ENCODE measurements around the gene NUMA1. TPM values are rescaled to one million over a fixed set of nuclear protein-coding genes. Genes with fewer than 3 reads are reported as not detected.

NUMA1 gene
- polyA plus RNA-seq, 3 donors = 4.1 to 91.2 (median 12.4) TPM

DNA sequence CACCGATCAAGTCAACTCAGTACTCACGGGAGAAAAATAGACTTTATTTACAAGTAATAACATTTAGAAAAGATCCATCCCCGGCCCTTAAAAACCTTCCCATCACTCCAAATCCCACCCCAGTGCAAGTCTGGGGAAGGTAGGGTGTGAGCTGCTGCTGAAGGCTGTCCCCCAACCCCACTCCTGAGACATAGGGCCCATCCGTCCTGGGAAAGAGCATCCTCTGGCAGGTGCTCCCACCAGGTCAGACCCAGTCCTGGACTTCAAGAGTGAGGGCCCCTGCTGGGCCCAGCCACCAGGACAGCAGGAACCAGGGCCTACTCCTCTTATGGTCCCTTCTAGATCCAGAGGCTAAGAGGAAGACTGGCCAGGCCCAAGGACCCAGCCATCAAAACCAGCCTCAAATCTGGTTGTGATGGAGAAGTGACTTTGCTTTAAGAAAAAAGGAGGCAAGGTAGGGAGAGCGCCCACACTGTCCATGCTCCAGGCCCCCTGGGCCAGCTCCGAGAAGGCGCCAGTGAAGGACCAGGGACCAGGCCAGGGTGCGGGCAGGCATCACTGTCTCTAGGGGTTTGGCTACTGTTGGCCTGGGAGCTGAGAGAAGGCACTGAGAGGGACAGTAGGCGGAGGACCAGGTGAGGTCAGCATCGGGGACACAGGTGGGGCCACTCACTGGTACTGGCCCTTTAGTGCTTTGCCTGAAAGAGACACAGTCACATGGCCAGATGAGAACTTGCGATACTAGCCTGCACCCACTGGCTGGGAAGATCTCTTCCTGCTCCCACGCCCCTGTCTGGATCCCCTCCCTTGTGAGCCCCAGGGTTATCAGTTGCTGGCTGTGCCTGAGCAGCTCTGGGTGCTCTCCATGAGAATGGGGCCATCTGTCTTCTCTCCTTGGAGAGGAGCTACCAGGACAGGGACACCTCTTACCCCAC is 77.2 kb downstream of the NUMA1 start:
- intact Hi-C loops (cut with micrococcal nuclease) = no loop called here
- Mint-ChIP-seq H3K36me3 (peaks cover 83 to 88% of the 10 kb centered on the region in 2 donors), H3K4me1 (peaks cover 18% of the 10 kb centered on the region), H3K27me3 (ENCODE audit: low read depth in 3 of 3) (peaks cover 0 to 3% (median 2%) of the 10 kb centered on the region in 3 donors), H3K27ac (peak overlapping the region in 6 of 7 donors; percentile 15 to 73 (median 48)), H3K4me3 (no peak overlapping the region), H3K9me3 (peaks cover 0 to 4% (median 0%) of the 10 kb centered on the region in 7 donors)
- H3K4me1 ChIP-seq (ENCODE audit: control insufficient read depth in 1 of 2, insufficient read depth in 2 of 2, low read length in 2 of 2) = peaks cover 17 to 18% of the 10 kb centered on the region in 2 donors
- no peaks in the 10 kb centered on the region for H3K9me3 ChIP-seq (replicated peaks in 1 of 2; ENCODE audit: control insufficient read depth in 1 of 2, insufficient read depth in 1 of 2, low read length in 2 of 2)
- TF ChIP-seq, protein P1, sequence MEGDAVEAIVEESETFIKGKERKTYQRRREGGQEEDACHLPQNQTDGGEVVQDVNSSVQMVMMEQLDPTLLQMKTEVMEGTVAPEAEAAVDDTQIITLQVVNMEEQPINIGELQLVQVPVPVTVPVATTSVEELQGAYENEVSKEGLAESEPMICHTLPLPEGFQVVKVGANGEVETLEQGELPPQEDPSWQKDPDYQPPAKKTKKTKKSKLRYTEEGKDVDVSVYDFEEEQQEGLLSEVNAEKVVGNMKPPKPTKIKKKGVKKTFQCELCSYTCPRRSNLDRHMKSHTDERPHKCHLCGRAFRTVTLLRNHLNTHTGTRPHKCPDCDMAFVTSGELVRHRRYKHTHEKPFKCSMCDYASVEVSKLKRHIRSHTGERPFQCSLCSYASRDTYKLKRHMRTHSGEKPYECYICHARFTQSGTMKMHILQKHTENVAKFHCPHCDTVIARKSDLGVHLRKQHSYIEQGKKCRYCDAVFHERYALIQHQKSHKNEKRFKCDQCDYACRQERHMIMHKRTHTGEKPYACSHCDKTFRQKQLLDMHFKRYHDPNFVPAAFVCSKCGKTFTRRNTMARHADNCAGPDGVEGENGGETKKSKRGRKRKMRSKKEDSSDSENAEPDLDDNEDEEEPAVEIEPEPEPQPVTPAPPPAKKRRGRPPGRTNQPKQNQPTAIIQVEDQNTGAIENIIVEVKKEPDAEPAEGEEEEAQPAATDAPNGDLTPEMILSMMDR (IDR thresholded peaks at IDR 0.05) = no peak
- H3K9ac ChIP-seq (ENCODE audit: insufficient read depth, low read length, poor library complexity, severe bottlenecking) = no peak overlapping the region
- DNase-seq = no peak
- H3K27ac ChIP-seq (ENCODE audit: low read depth in 1 of 2, low read length in 2 of 2) = peak overlapping the region in 1 of 2 donors; percentile 16
- H3K36me3 ChIP-seq (replicated peaks in 1 of 2; ENCODE audit: control insufficient read depth in 1 of 2, insufficient read depth in 2 of 2, low read length in 2 of 2) = peaks cover 75 to 85% of the 10 kb centered on the region in 2 donors
- H4K20me1 ChIP-seq (ENCODE audit: insufficient read depth, low read length) = peaks cover 32% of the 10 kb centered on the region
- H3K4me2 ChIP-seq (replicated peaks; ENCODE audit: extremely low read depth, low read length, poor library complexity, severe bottlenecking) = no peak overlapping the region
- H3K4me3 ChIP-seq (replicated peaks in 1 of 3; ENCODE audit: low read depth in 2 of 3, low read length in 3 of 3) = no peak overlapping the region
- no peak overlapping the region for H2AFZ ChIP-seq (ENCODE audit: insufficient read depth, low read depth, low read length, poor library complexity, severe bottlenecking)
- no peaks in the 10 kb centered on the region for H3K79me2 ChIP-seq (ENCODE audit: insufficient read depth, low read length)
- no peaks in the 10 kb centered on the region for H3K27me3 ChIP-seq (ENCODE audit: control insufficient read depth in 2 of 2, insufficient read depth in 2 of 2, low read length in 2 of 2)
- WGBS (ENCODE audit: insufficient coverage) = 99% methylated on average over 9 of the region's 12 CpGs

DNA sequence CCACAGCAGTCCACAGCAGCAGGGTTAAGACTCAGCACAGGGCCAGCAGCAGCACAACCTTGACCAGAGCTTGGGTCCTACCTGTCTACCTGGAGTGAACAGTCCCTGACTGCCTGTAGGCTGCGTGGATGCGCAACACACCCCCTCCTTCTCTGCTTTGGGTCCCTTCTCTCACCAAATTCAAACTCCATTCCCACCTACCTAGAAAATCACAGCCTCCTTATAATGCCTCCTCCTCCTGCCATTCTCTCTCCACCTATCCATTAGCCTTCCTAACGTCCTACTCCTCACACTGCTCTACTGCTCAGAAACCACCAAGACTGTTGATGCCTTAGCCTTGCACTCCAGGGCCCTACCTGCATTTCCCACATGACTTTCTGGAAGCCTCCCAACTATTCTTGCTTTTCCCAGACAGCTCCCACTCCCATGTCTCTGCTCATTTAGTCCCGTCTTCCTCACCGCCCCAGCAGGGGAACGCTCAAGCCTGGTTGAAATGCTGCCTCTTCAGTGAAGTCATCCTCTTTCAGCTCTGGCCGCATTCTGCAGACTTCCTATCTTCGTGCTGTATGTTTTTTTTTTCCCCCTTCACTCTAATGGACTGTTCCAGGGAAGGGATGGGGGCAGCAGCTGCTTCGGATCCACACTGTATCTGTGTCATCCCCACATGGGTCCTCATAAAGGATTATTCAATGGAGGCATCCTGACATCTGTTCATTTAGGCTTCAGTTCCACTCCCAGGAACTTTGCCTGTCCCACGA is 78.3 kb downstream of the NUMA1 start:
- H4K20me1 ChIP-seq (ENCODE audit: insufficient read depth, low read length) = peaks cover 26% of the 10 kb centered on the region
- 93% methylated on average over 7 of the region's 10 CpGs for WGBS (ENCODE audit: insufficient coverage)
- peaks cover 29% of the 10 kb centered on the region for H3K4me1 Mint-ChIP-seq
- H3K79me2 ChIP-seq (ENCODE audit: insufficient read depth, low read length) = no peaks in the 10 kb centered on the region
- no peak for DNase-seq
- H3K27ac Mint-ChIP-seq = peak overlapping the region in 6 of 7 donors; percentile 15 to 73 (median 58)
- H3K4me1 ChIP-seq (ENCODE audit: control insufficient read depth in 1 of 2, insufficient read depth in 2 of 2, low read length in 2 of 2) = peaks cover 28 to 29% of the 10 kb centered on the region in 2 donors
- H3K4me3 Mint-ChIP-seq = no peak overlapping the region
- peak overlapping the region in 1 of 2 donors; percentile 32 for H3K27ac ChIP-seq (ENCODE audit: low read depth in 1 of 2, low read length in 2 of 2)
- H3K4me2 ChIP-seq (replicated peaks; ENCODE audit: extremely low read depth, low read length, poor library complexity, severe bottlenecking) = no peak overlapping the region
- no peaks in the 10 kb centered on the region for H3K27me3 ChIP-seq (ENCODE audit: control insufficient read depth in 2 of 2, insufficient read depth in 2 of 2, low read length in 2 of 2)
- no peak overlapping the region for H2AFZ ChIP-seq (ENCODE audit: insufficient read depth, low read depth, low read length, poor library complexity, severe bottlenecking)
- TF ChIP-seq, protein P1 (IDR thresholded peaks at IDR 0.05) = no peak
- H3K36me3 ChIP-seq (replicated peaks in 1 of 2; ENCODE audit: control insufficient read depth in 1 of 2, insufficient read depth in 2 of 2, low read length in 2 of 2) = peaks cover 64 to 74% of the 10 kb centered on the region in 2 donors
- intact Hi-C loops (cut with micrococcal nuclease) = no loop called here
- peaks cover 73 to 79% of the 10 kb centered on the region in 2 donors for H3K36me3 Mint-ChIP-seq
- peaks cover 0 to 4% (median 0%) of the 10 kb centered on the region in 7 donors for H3K9me3 Mint-ChIP-seq
- H3K27me3 Mint-ChIP-seq (ENCODE audit: low read depth in 3 of 3) = peaks cover 0 to 3% (median 2%) of the 10 kb centered on the region in 3 donors
- no peak overlapping the region for H3K9ac ChIP-seq (ENCODE audit: insufficient read depth, low read length, poor library complexity, severe bottlenecking)
- no peak overlapping the region for H3K4me3 ChIP-seq (replicated peaks in 1 of 3; ENCODE audit: low read depth in 2 of 3, low read length in 3 of 3)
- no peaks in the 10 kb centered on the region for H3K9me3 ChIP-seq (replicated peaks in 1 of 2; ENCODE audit: control insufficient read depth in 1 of 2, insufficient read depth in 1 of 2, low read length in 2 of 2)
